ENCODE results near the gene TPGS2. TPM values are rescaled to one million over a fixed set of nuclear protein-coding genes. Genes with fewer than 3 reads are reported as not detected.

The TPGS2 gene
- polyA plus RNA-seq, 1 experiment = 302 TPM

DNA sequence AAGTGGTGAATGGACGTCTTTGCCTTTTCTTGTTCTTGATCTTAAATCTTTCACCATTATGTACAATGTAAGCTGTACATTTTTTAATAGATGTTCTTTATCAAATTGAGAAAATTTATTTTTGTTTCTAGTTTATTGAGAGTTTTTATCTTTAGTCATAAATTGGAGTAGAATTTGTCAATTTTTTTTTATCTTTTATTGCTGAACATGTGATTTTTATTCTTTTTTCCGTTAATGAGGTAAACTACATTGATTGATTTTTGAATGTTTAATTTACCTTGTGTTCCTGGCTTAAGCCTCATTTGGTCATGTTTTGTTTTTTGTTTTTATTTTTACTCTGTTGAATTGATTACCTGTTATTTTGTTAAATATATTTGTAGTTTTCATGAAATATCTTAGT lies 19.8 kb upstream of the TPGS2 start:
- no peaks in the 10 kb centered on the region for H3K27me3 ChIP-seq (ENCODE audit: control insufficient read depth, insufficient read depth, low read length)
- TF ChIP-seq, protein P1, sequence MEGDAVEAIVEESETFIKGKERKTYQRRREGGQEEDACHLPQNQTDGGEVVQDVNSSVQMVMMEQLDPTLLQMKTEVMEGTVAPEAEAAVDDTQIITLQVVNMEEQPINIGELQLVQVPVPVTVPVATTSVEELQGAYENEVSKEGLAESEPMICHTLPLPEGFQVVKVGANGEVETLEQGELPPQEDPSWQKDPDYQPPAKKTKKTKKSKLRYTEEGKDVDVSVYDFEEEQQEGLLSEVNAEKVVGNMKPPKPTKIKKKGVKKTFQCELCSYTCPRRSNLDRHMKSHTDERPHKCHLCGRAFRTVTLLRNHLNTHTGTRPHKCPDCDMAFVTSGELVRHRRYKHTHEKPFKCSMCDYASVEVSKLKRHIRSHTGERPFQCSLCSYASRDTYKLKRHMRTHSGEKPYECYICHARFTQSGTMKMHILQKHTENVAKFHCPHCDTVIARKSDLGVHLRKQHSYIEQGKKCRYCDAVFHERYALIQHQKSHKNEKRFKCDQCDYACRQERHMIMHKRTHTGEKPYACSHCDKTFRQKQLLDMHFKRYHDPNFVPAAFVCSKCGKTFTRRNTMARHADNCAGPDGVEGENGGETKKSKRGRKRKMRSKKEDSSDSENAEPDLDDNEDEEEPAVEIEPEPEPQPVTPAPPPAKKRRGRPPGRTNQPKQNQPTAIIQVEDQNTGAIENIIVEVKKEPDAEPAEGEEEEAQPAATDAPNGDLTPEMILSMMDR (IDR thresholded peaks at IDR 0.05; ENCODE audit: low read depth, low read length) = no peak
- peaks cover 3% of the 10 kb centered on the region; the same call in 1 of the 2 replicates for H3K9me3 ChIP-seq (ENCODE audit: control insufficient read depth, insufficient read depth, low read length)
- ChIA-PET POLR2A (no interaction called here), CTCF (interaction anchor here (0.9 kb wide), 1 partner anchor 20 kb away, joined by 3 read pairs; the partner anchor contains the start of gene TPGS2)
- H3K27ac ChIP-seq (ENCODE audit: low read depth, low read length) = no peak overlapping the region
- H3K4me3 ChIP-seq (ENCODE audit: low read depth, low read length) = no peak overlapping the region
- no peak for DNase-seq (ENCODE audit: low read depth, low spot score)

DNA sequence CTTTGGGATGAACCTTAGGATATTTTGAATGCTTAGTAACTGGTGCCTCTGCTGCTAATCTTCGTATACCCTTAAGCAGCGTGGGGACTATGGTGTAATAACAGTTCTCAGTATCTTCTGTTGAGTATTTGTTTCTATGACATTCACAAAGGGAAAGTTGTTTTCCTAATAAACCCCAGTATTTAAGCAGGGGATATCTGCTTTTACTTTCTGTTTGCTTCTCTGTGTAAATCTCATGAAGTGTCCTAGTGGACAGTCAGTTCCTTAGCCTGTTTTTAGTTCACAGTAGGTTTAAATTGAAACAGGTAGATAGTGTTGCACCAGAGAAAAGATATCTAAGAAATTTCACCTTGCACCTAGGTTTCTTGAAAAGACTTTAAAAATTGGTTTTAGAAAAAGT lies 15.0 kb upstream of the TPGS2 start:
- Histone ChIP-seq H3K4me3 (ENCODE audit: low read depth, low read length) (no peak overlapping the region), H3K9me3 (ENCODE audit: control insufficient read depth, insufficient read depth, low read length) (no peaks in the 10 kb centered on the region), H3K27ac (ENCODE audit: low read depth, low read length) (no peak overlapping the region), H3K27me3 (ENCODE audit: control insufficient read depth, insufficient read depth, low read length) (no peaks in the 10 kb centered on the region)
- no peak for DNase-seq (ENCODE audit: low read depth, low spot score)
- ChIA-PET CTCF (interaction anchor here (1.2 to 1.5 kb wide), 2 partner anchors 9 to 15 kb away, joined by 4 to 6 read pairs; partner anchors contain the start of genes KIAA1328 and TPGS2), POLR2A (no interaction called here)
- TF ChIP-seq, protein P1 (IDR thresholded peaks at IDR 0.05; ENCODE audit: low read depth, low read length) = 0 out of 2 replicates have a peak, but pooled peaks have one; percentile 10

DNA sequence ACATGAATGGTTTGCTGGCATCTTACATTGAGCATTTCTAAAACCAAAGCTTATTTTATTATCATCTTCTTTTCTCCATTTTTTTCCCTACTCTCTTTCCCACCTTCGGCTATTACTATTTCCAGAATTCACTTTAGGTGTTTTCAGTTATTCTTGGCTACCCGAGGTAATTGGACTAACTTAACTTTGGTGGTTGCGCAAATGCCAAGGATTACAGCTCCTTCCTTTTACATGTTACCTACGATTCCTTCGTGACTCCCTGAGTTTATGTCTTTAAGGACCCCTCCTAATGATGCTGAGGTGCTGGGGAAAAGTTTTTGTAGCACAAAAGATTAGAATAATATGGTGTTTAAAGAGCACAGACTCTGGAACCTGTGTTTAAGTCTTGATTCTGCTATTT lies 14.4 kb upstream of the TPGS2 start:
- H3K27me3 ChIP-seq (ENCODE audit: control insufficient read depth, insufficient read depth, low read length) = no peaks in the 10 kb centered on the region
- H3K9me3 ChIP-seq (ENCODE audit: control insufficient read depth, insufficient read depth, low read length) = no peaks in the 10 kb centered on the region
- TF ChIP-seq, protein P1 (IDR thresholded peaks at IDR 0.05; ENCODE audit: low read depth, low read length) = no peak
- no peak overlapping the region for H3K27ac ChIP-seq (ENCODE audit: low read depth, low read length)
- H3K4me3 ChIP-seq (ENCODE audit: low read depth, low read length) = no peak overlapping the region
- no peak for DNase-seq (ENCODE audit: low read depth, low spot score)
- POLR2A ChIA-PET = no interaction called here
- CTCF ChIA-PET = interaction anchor here (1.2 to 1.5 kb wide), 2 partner anchors 8 to 14 kb away, joined by 4 to 6 read pairs; partner anchors contain the start of genes KIAA1328 and TPGS2

DNA sequence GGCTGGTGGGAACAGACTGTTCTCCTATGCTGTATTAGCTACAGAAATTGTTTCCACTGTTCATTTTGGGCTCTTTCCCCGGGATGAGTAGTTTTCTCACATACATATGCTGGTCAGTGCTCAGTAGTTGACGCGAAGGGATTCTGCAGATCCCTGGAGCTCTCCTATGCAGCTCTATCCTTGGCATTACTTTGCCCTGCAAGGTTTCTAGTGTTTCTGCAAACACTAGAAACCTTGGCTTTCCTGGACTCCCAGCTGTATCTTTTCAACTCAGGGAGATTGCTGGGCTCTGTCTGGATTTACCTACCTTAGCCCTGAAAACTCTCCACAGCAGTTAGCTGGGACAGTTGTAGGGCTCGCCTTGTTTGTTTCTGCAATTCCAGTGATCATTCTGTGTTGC lies 11.0 kb upstream of the TPGS2 start:
- TF ChIP-seq, protein P1 (IDR thresholded peaks at IDR 0.05; ENCODE audit: low read depth, low read length) = no peak
- ChIA-PET POLR2A (no interaction called here), CTCF (interaction anchor here (1.9 kb wide), 1 partner anchor 11 kb away, joined by 7 read pairs; the partner anchor contains the start of genes KIAA1328 and TPGS2)
- DNase-seq (ENCODE audit: low read depth, low spot score) = no peak
- Histone ChIP-seq H3K9me3 (ENCODE audit: control insufficient read depth, insufficient read depth, low read length) (no peaks in the 10 kb centered on the region), H3K27me3 (ENCODE audit: control insufficient read depth, insufficient read depth, low read length) (no peaks in the 10 kb centered on the region), H3K27ac (ENCODE audit: low read depth, low read length) (no peak overlapping the region), H3K4me3 (ENCODE audit: low read depth, low read length) (no peak overlapping the region)

DNA sequence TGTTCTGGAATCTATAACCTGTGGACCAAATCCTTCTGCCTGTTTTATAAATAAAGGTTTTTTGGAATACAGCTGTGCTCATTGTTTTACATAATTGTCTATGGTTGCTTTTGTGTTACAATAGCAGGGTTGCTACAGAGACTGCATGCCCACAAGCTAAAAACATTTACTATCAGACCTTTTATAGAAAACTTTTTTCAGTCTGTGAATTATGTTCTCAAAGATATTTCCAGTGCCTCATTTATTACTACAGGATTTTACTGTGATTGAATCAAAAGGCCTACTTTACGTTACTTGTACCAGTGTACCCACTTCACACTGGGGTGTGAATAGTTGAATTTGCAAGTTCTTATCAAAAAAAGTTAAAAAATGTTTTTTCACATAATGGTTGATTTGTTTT lies 7.1 kb upstream of the TPGS2 start:
- POLR2A ChIA-PET = no interaction called here
- no peaks in the 10 kb centered on the region for H3K27me3 ChIP-seq (ENCODE audit: control insufficient read depth, insufficient read depth, low read length)
- CTCF ChIA-PET = no interaction called here
- H3K4me3 ChIP-seq (ENCODE audit: low read depth, low read length) = no peak overlapping the region
- DNase-seq (ENCODE audit: low read depth, low spot score) = no peak
- no peak overlapping the region for H3K27ac ChIP-seq (ENCODE audit: low read depth, low read length)
- H3K9me3 ChIP-seq (ENCODE audit: control insufficient read depth, insufficient read depth, low read length) = no peaks in the 10 kb centered on the region
- TF ChIP-seq, protein P1 (IDR thresholded peaks at IDR 0.05; ENCODE audit: low read depth, low read length) = no peak
